ENCODE results near the gene MERTK. TPM values are rescaled to one million over a fixed set of nuclear protein-coding genes. Genes with fewer than 3 reads are reported as not detected.
"Not testable (repeated sequence)": the region's sequence is repeated elsewhere in the genome, so short reads cannot be mapped to it uniquely, and the experiment has no call there.

Gene MERTK
- total and polyA plus RNA-seq, 2 of the 8 experiments (the other 6 are each of a cell fraction or from before 2014, with no cell fraction given), result 6.5 to 7.0 TPM

DNA sequence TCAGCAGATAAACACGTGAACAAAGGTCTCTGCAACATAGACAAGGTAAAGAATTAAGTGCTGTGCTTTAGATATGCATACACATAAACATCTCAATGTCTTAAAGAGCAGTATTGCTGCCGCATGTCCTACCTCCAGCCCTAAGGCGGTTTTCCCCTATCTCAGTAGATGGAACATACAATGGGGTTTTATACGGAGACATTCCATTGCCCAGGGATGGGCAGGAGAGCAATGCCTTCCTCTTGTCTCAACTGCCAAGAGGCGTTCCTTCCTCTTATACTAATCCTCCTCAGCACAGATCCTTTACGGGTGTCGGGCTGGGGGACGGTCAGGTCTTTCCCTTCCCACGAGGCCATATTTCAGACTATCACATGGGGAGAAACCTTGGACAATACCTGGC, 64.7 kb downstream of the MERTK start:
- H3K79me2 ChIP-seq (ENCODE audit: control insufficient read depth in 1 of 2, insufficient read depth in 2 of 2, low read length in 2 of 2); H3K79me1 ChIP-seq (ENCODE audit: low read depth, low read length); H3K27ac ChIP-seq (ENCODE audit: low read depth, low read length); H4K91ac ChIP-seq (replicated peaks; ENCODE audit: insufficient read length, low read length); DNase-seq (ENCODE audit: low read depth in 1 of 2, low spot score in 2 of 2); FAIRE-seq; H4K20me1 ChIP-seq (replicated peaks in 1 of 2; ENCODE audit: control insufficient read depth in 1 of 2, insufficient read depth in 2 of 2, low read length in 2 of 2); H3K23me2 ChIP-seq (ENCODE audit: low read depth, low read length); H3K4ac ChIP-seq (replicated peaks; ENCODE audit: insufficient read length, low read depth, low read length); H2BK15ac ChIP-seq (ENCODE audit: low read length); H3K4me3 ChIP-seq (ENCODE audit: extremely low read depth in 1 of 4, insufficient read depth in 2 of 4, low read depth in 3 of 4, low read length in 4 of 4); H2AFZ ChIP-seq (ENCODE audit: low read length); H2BK120ac ChIP-seq (replicated peaks; ENCODE audit: low read depth, low read length); H3K56ac ChIP-seq (replicated peaks; ENCODE audit: insufficient read length, low read depth, low read length); H3K36me3 ChIP-seq (ENCODE audit: control insufficient read depth in 2 of 4, insufficient read depth in 4 of 4, low read length in 3 of 4); H3K18ac ChIP-seq (ENCODE audit: extremely low read depth, low read length); H3K4me2 ChIP-seq (ENCODE audit: insufficient read depth in 1 of 2, low read depth in 2 of 2, low read length in 2 of 2); H2AK5ac ChIP-seq (ENCODE audit: low read depth, low read length); H4K5ac ChIP-seq (ENCODE audit: insufficient read length, low read depth, low read length); H3K9ac ChIP-seq (replicated peaks in 1 of 4; ENCODE audit: extremely low read depth in 1 of 4, low read depth in 3 of 4, low read length in 3 of 4); POLR2A ChIA-PET (ENCODE audit: partially characterized antibody); H3K9me3 ChIP-seq (ENCODE audit: insufficient read depth in 2 of 2, low read depth in 1 of 2, low read length in 1 of 2); H2BK12ac ChIP-seq (ENCODE audit: low read depth, low read length); H3K27me3 ChIP-seq (replicated peaks in 1 of 4; ENCODE audit: control insufficient read depth in 3 of 4, extremely low read depth in 1 of 4, insufficient read depth in 3 of 4, low read length in 3 of 4); H2BK20ac ChIP-seq (ENCODE audit: low read length); H3K23ac ChIP-seq (ENCODE audit: insufficient read length); H3K14ac ChIP-seq (ENCODE audit: insufficient read length); CTCF ChIA-PET (ENCODE audit: partially characterized antibody); H2BK5ac ChIP-seq (ENCODE audit: low read depth, low read length); H4K8ac ChIP-seq (ENCODE audit: extremely low read depth, insufficient read depth, low read length); H3K4me1 ChIP-seq (replicated peaks in 1 of 4; ENCODE audit: control insufficient read depth in 3 of 4, insufficient read depth in 4 of 4, low read length in 3 of 4): not testable (repeated sequence)
- 68% methylated on average over 4 of the region's 9 CpGs; no CpG with 5 or more reads in 1 of the 2 experiments for WGBS, 2 experiments (ENCODE audit: extremely low coverage in 1 of 2, insufficient coverage in 1 of 2, insufficient read length in 1 of 2, insufficient replicate concordance in 2 of 2, low coverage in 1 of 2, low lambda C conversion rate in 2 of 2, missing lambda C conversion rate in 1 of 2)

- H3K56ac ChIP-seq (replicated peaks; ENCODE audit: insufficient read length, low read depth, low read length); H3K23ac ChIP-seq (ENCODE audit: insufficient read length); H3K4ac ChIP-seq (replicated peaks; ENCODE audit: insufficient read length, low read depth, low read length); H2AK5ac ChIP-seq (ENCODE audit: low read depth, low read length); H3K9ac ChIP-seq (replicated peaks in 1 of 4; ENCODE audit: extremely low read depth in 1 of 4, low read depth in 3 of 4, low read length in 3 of 4); H2BK5ac ChIP-seq (ENCODE audit: low read depth, low read length); H2BK20ac ChIP-seq (ENCODE audit: low read length); H4K5ac ChIP-seq (ENCODE audit: insufficient read length, low read depth, low read length); CTCF ChIA-PET (ENCODE audit: partially characterized antibody); DNase-seq (ENCODE audit: low read depth in 1 of 2, low spot score in 2 of 2); H3K27ac ChIP-seq (ENCODE audit: low read depth, low read length); H3K9me3 ChIP-seq (ENCODE audit: insufficient read depth in 2 of 2, low read depth in 1 of 2, low read length in 1 of 2); POLR2A ChIA-PET (ENCODE audit: partially characterized antibody); H3K4me1 ChIP-seq (replicated peaks in 1 of 4; ENCODE audit: control insufficient read depth in 3 of 4, insufficient read depth in 4 of 4, low read length in 3 of 4); H3K36me3 ChIP-seq (ENCODE audit: control insufficient read depth in 2 of 4, insufficient read depth in 4 of 4, low read length in 3 of 4); H2AFZ ChIP-seq (ENCODE audit: low read length); H4K91ac ChIP-seq (replicated peaks; ENCODE audit: insufficient read length, low read length); H3K79me2 ChIP-seq (ENCODE audit: control insufficient read depth in 1 of 2, insufficient read depth in 2 of 2, low read length in 2 of 2); H2BK120ac ChIP-seq (replicated peaks; ENCODE audit: low read depth, low read length); FAIRE-seq; H3K79me1 ChIP-seq (ENCODE audit: low read depth, low read length); H2BK15ac ChIP-seq (ENCODE audit: low read length); H3K4me3 ChIP-seq (ENCODE audit: extremely low read depth in 1 of 4, insufficient read depth in 2 of 4, low read depth in 3 of 4, low read length in 4 of 4); H3K23me2 ChIP-seq (ENCODE audit: low read depth, low read length); H3K4me2 ChIP-seq (ENCODE audit: insufficient read depth in 1 of 2, low read depth in 2 of 2, low read length in 2 of 2); H3K18ac ChIP-seq (ENCODE audit: extremely low read depth, low read length); H4K8ac ChIP-seq (ENCODE audit: extremely low read depth, insufficient read depth, low read length); H3K14ac ChIP-seq (ENCODE audit: insufficient read length); H2BK12ac ChIP-seq (ENCODE audit: low read depth, low read length); H4K20me1 ChIP-seq (replicated peaks in 1 of 2; ENCODE audit: control insufficient read depth in 1 of 2, insufficient read depth in 2 of 2, low read length in 2 of 2); H3K27me3 ChIP-seq (replicated peaks in 1 of 4; ENCODE audit: control insufficient read depth in 3 of 4, extremely low read depth in 1 of 4, insufficient read depth in 3 of 4, low read length in 3 of 4): not testable (repeated sequence)
- WGBS, 2 experiments (ENCODE audit: extremely low coverage in 1 of 2, insufficient coverage in 1 of 2, insufficient read length in 1 of 2, insufficient replicate concordance in 2 of 2, low coverage in 1 of 2, low lambda C conversion rate in 2 of 2, missing lambda C conversion rate in 1 of 2), result 91% methylated on average over 4 of the region's 4 CpGs; no CpG with 5 or more reads in 1 of the 2 experiments
These were observed 65.1 kb downstream of the MERTK start for GRCh38 chr2:111963508-111963907.

Data from H1 (cell line).